GM19099 (cell line): Measurements from ENCODE around the gene TBC1D24.

Experiments used
- POLR2A ChIP-seq: IDR thresholded peaks from 3 replicates; pipeline ENCODE4 v1.6.1; 2011; ENCODE audit warnings: low read depth; ENCODE audit not compliant: insufficient read length; ENCODE audit errors: extremely low read depth

Gene TBC1D24

GRCh38 chr16:2496223-2497115 is 21.5 kb downstream of the TBC1D24 start:
- no peak for TF ChIP-seq POLR2A

DNA sequence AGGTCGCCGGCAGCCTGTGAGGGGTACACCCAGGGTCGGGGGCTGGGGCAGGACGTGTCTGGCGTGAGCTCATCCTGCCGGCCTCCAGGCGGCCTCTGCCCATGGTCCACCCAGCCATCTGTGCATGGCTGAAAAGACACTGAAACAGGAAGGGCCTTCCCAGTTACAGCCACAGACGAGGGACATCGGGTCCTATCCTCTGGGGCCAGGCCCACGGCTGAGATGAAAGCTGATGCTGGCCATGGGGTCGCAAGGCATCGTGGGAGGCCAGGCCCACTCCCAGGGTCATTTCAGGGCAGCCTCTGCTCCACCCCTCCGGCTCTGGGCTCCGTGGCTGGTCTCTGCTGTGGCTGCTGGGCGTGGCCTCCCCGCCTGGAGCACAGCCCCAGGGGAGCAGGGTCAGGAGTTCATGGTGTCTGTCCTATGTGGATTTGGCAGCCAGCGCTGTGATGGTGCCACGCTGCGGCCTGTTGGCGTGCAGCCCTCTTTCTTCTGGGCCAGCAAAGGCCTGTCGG is 22.2 kb downstream of the TBC1D24 start:
- TF ChIP-seq POLR2A: no peak

- TF ChIP-seq POLR2A: no peak
Observed at GRCh38 chr16:2497695-2498484, 23.0 kb downstream of the TBC1D24 start.

DNA sequence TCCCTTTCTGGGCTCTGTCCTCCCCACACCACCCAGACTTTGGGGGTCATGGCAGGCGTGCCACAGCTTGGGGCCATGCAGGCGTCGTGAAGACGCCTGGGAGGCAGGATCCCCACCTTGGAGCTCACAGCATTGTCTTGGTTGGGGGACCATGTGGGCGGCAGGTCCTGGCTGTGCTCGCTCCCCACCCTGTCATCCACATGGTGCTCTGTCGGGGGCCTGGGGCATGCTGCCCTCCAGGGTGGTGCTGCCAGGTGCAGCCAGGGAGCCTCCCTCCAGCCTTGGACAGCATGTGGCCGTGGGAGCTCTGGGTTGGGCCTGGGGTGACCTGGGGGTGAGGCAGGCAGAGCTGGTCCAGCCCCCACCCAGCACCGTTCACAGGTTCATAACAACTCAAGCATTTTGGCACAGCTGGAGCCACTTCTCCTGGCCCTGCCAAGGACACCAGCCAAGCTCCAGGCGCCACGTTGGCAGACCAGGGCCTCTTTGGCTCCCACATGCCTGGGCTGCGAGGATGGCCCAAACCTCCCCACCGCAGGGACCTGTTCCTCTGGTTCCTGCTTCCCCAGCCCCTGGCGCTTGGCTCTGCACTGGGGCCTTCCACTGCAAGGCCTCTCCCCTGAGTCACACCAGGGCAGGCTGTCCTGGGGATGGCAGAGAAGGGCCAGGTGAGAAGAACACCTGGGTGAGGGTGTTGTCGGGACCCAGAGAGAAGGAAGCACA is 23.8 kb downstream of the TBC1D24 start:
- no peak for TF ChIP-seq POLR2A

DNA sequence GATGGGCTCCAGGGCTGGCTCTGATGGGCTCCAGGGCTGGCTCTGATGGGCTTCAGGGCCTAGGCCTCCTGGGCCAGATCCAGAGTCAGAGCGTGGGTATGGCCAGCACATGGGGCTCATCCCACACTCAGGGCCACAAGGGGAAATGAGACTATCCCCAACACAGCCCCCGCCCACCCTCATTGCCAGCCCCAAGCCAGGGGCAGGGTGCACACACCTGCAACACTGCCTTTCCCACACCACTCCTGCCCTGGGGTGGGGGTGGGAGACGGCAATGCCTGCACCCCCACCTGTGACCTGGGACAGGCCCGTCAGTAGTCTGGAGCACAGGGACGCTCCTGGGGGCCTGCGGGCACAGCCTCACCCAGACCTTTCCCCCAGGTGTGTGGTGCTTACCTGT is 24.5 kb downstream of the TBC1D24 start:
- TF ChIP-seq POLR2A: no peak

DNA sequence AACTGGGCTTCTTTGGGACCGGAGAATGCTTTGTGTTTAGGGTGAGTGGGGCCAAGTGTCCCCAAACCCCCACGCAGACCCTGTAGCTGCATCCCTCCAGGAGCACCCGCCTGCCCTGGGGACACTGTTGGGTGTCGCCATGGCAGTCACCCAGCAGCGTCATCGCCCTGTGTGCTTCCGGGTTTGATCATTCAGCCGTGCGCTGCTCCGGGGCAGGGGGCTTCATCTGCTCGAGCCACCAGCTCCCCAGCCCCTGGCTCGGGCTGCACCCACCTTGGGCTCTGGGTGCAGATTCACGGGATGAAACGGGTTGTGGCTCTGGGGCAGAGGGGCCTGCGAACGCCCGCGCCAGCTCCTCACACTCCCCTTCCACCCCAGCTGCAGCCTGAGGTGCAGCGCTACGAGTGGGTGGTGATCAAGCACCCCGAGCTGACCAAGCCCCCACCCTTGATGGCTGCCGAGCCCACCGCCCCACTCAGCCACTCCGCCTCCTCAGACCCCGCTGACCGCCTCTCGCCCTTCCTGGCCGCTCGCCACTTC is 25.0 kb downstream of the TBC1D24 start:
- no peak for TF ChIP-seq POLR2A

- no peak for TF ChIP-seq POLR2A
Observed at GRCh38 chr16:2500430-2500917, 25.5 kb downstream of the TBC1D24 start.

DNA sequence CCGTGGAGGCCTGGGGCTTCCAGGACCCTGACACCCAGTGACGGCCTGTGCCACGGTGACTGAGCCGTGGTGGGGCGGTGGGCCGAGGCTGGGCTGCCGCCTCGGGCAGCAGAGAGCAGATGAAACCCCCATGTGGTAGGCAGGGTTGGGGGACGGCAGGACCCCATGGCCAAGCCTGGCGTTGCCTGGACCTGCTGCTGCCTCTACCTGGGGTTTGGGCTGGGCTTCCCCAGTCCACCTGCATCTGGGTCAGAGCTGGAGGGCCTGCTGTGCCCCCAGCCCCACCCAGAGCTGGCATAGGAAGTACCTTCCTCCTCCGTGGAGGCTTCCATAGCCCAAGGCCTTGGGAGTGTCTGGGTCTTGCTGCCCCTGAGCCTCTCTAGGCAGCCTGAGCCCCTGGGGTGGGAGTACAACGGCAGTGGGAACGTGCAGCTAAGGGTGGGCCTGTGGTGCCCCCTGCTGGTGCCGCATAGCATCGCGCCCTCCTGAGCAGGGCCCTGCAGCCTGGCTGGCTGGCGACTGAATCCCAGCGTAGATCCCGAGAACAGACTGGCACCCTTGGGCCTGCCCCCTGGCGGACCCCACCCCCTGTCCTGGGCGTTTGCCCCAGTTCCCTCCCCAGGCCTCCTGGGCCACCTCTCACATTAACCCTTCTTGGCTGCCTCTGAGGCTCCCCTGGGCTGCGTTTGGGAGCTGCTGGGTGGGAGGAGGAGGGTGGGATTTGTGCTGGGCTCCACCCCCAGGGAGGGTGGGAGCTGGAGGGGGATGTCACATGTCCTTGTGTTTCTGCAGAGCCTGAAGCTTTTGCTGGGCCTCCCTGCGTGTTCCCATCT is 26.2 kb downstream of the TBC1D24 start:
- TF ChIP-seq POLR2A: no peak

DNA sequence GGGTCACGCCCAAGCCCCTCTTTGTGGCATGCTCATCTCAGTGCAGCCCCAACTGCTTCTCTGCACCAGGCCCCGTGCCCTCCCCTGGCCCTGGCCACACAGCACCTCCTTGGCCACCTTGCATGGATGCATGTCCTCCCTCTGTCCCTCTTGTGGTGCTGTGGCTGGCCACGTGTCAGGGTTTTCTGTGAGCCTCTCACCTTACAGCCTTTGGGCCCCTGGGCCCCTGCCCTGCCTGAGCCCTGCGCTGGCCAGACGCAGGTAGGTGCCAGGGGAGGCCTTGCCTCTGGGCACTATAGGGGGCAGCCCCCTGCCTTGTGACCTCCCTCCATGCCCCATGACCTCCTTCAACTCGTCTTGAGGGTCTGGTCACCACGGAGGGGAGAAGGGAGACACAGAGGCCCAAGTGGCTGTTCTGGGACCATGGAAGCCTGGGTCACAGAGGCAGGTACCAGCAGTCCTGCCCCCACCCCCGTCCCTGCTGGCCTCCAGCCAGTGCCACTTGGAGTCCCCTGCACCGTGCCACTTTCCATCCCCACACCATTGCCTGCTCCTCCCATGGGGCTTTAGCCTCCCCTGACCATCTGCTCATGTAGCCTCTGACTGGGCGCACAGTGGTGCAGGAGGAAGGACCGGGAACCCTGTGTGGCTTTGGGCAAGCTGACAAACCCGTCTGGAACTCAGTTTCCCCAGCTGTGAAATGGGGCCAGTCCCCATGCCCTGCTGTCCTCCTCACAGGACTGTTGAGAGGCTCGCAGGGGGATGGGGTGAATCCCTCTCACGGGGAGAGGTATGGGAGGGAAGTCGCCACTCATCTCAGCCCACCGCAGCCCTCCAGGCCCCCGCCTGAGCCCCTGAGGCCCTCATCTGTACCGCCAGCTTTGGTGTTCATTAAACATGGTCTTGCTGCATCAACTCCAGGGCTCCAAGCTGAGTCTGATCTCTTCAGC is 27.3 kb downstream of the TBC1D24 start:
- TF ChIP-seq POLR2A: no peak

- TF ChIP-seq POLR2A: no peak
Observed at GRCh38 chr16:2505695-2506094, 30.8 kb downstream of the TBC1D24 start.

- TF ChIP-seq POLR2A: peak; percentile 31
Observed at GRCh38 chr16:2507052-2507659, 32.2 kb downstream of the TBC1D24 start.

DNA sequence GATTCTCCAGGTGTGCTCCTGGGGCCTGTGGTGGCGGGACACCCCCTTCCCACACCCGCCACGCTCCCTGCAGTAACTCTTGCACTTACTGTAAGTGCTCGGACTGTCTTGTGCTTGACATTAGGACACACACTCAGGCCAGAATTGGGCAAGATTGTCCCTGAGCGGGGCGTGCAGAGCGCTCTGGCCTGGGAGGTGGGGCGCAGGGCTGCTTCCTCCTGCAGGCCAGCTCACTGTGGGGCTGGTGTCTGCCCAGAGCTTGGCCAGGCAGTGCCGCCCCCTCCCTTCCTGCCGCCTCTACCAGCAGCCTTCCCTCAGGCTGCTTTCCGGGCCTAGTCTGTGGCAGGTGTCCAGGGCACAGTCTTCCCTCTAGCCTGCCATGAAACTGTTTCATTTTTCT is 32.7 kb downstream of the TBC1D24 start:
- no peak for TF ChIP-seq POLR2A
